SK-N-SH treated with all-trans-retinoic acid at 6 μM for 48 hours (cell line): ENCODE results near the gene VIP.
"Not testable (repeated sequence)": the region's sequence is repeated elsewhere in the genome, so short reads cannot be mapped to it uniquely, and the experiment has no call there.

Experiments used
- ARNTL ChIP-seq: fragments of 450-650 bp; formaldehyde crosslinking; IDR thresholded peaks from 2 replicates; pipeline ENCODE4 v1.5.0; 2020; ENCODE audit warnings: low read depth, mild to moderate bottlenecking, moderate library complexity, borderline replicate concordance
- CSDC2 ChIP-seq: fragments of 250-450 bp; sonication (Bioruptor Pico); IDR thresholded peaks from 2 replicates; pipeline ENCODE4 v1.5.0; 2020; ENCODE audit warnings: mild to moderate bottlenecking, moderate library complexity
- ISL1 ChIP-seq: fragments of 250-450 bp; sonication (Bioruptor Pico); IDR thresholded peaks from 2 replicates; pipeline ENCODE4 v2.1.2; 2022; ENCODE audit warnings: mild to moderate bottlenecking, moderate library complexity
- POU6F1 ChIP-seq: fragments of 250-450 bp; sonication (Bioruptor Pico); IDR thresholded peaks from 2 replicates; pipeline ENCODE4 v1.8.0; 2021; ENCODE audit warnings: low read depth, mild to moderate bottlenecking, moderate library complexity, borderline replicate concordance
- PPARA ChIP-seq: fragments of 250-450 bp; sonication (Bioruptor Pico); IDR thresholded peaks from 2 replicates; pipeline ENCODE4 v1.5.0; 2020; ENCODE audit warnings: mild to moderate bottlenecking, borderline replicate concordance
- SNAI2 ChIP-seq: fragments of 250-450 bp; sonication (Bioruptor Pico); IDR thresholded peaks from 2 replicates; pipeline ENCODE4 v1.5.0; 2020; ENCODE audit warnings: mild to moderate bottlenecking, moderate library complexity
- TCF4 ChIP-seq: fragments of 250-450 bp; sonication (Bioruptor Pico); IDR thresholded peaks from 2 replicates; pipeline ENCODE4 v1.8.0; 2021; ENCODE audit warnings: mild to moderate bottlenecking, moderate library complexity, borderline replicate concordance
- TOX ChIP-seq: fragments of 250-450 bp; sonication (Bioruptor Pico); IDR thresholded peaks from 2 replicates; pipeline ENCODE4 v1.8.0; 2021; ENCODE audit warnings: mild to moderate bottlenecking, moderate library complexity, borderline replicate concordance
- TSHZ2 ChIP-seq: fragments of 250-450 bp; sonication (Bioruptor Pico); IDR thresholded peaks from 2 replicates; pipeline ENCODE4 v1.5.0; 2020; ENCODE audit warnings: mild to moderate bottlenecking, moderate library complexity
- ZC3H10 ChIP-seq: fragments of 250-450 bp; sonication (Bioruptor Pico); IDR thresholded peaks from 2 replicates; pipeline ENCODE4 v1.5.1; 2021; ENCODE audit warnings: mild to moderate bottlenecking, moderate library complexity
- ZFP30 ChIP-seq: fragments of 450-650 bp; formaldehyde crosslinking; IDR thresholded peaks from 2 replicates; pipeline ENCODE4 v1.5.0; 2022; ENCODE audit warnings: mild to moderate bottlenecking, moderate library complexity
- ZNF565 ChIP-seq: fragments of 450-650 bp; formaldehyde crosslinking; conservative IDR thresholded peaks from 2 replicates; pipeline ENCODE4 v1.5.0; 2020; ENCODE audit warnings: low read depth, mild to moderate bottlenecking, moderate library complexity
- ZNF70 ChIP-seq: fragments of 450-650 bp; formaldehyde crosslinking; IDR thresholded peaks from 2 replicates; pipeline ENCODE4 v1.5.0; 2020; ENCODE audit warnings: mild to moderate bottlenecking, moderate library complexity
- TF ChIP-seq, protein P1 (sequence below): fragments of 250-450 bp; sonication (Bioruptor Pico); IDR thresholded peaks from 2 replicates; pipeline ENCODE4 v1.8.0; 2020; ENCODE audit warnings: mild to moderate bottlenecking, moderate library complexity, borderline replicate concordance

DNA sequence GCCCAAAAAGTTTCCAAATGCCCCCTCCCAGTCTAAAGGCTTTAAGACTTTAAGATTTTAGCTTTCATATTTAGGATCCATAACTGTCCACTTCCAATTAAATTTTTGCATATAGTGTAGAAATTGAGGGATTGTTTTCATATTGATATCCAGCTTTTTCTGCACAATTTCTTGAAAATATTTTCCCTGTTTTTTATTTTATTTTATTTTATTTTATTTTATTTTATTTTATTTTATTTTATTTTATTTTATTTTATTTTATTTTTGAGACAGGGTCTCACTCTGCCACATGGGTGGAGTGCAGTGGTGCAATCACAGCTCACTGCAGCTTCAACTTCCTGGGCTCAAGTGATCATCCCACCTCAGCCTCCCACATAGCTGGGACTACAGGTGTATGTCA is 46.8 kb upstream of the VIP start:
- TF ChIP-seq TCF4 (CRISPR knock-in tag); ZC3H10; TSHZ2 (CRISPR knock-in tag); SNAI2 (CRISPR knock-in tag); ARNTL (CRISPR knock-in tag); CSDC2 (CRISPR knock-in tag); POU6F1; ZFP30 (CRISPR knock-in tag); TOX (CRISPR knock-in tag); ZNF70 (CRISPR knock-in tag); ISL1 (CRISPR knock-in tag); ZNF565 (CRISPR knock-in tag); PPARA (CRISPR knock-in tag): not testable (repeated sequence)
- TF ChIP-seq, protein P1, sequence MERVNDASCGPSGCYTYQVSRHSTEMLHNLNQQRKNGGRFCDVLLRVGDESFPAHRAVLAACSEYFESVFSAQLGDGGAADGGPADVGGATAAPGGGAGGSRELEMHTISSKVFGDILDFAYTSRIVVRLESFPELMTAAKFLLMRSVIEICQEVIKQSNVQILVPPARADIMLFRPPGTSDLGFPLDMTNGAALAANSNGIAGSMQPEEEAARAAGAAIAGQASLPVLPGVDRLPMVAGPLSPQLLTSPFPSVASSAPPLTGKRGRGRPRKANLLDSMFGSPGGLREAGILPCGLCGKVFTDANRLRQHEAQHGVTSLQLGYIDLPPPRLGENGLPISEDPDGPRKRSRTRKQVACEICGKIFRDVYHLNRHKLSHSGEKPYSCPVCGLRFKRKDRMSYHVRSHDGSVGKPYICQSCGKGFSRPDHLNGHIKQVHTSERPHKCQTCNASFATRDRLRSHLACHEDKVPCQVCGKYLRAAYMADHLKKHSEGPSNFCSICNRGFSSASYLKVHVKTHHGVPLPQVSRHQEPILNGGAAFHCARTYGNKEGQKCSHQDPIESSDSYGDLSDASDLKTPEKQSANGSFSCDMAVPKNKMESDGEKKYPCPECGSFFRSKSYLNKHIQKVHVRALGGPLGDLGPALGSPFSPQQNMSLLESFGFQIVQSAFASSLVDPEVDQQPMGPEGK (CRISPR knock-in tag): not testable (repeated sequence)
